K562 (cell line): ENCODE measurements around the gene RYR1. TPM values are rescaled to one million over a fixed set of nuclear protein-coding genes. Genes with fewer than 3 reads are reported as not detected.

Source experiments
- DPF2 ChIP-seq: fragments of 450-650 bp; IDR thresholded peaks from 2 replicates; pipeline ENCODE4 v1.6.1; 2016
- KDM1A ChIP-seq, 2 experiments: fragments of 450-650 bp; IDR thresholded peaks; 2 replicates each; pipeline ENCODE4 v1.6.1; 2016; ENCODE audit warnings: mild to moderate bottlenecking in 2 of 2
- L3MBTL2 ChIP-seq: fragments of 450-650 bp; IDR thresholded peaks from 2 replicates; pipeline ENCODE4 v1.6.1; 2016; ENCODE audit warnings: mild to moderate bottlenecking, moderate library complexity
- LARP7 ChIP-seq: fragments of 450-650 bp; IDR thresholded peaks from 2 replicates; pipeline ENCODE4 v1.6.1; 2016
- SRSF9 ChIP-seq: fragments of 200-400 bp; formaldehyde crosslinking; IDR thresholded peaks from 2 replicates; pipeline ENCODE4 v1.6.1; 2017; ENCODE audit warnings: low read depth, low read length, borderline replicate concordance
- ZBTB7A ChIP-seq: IDR thresholded peaks from 2 replicates; pipeline ENCODE4 v1.6.1; 2011; ENCODE audit warnings: low read depth, mild to moderate bottlenecking, low read length, moderate library complexity, borderline replicate concordance; ENCODE audit not compliant: control insufficient read depth
- polyA plus RNA-seq, 8 experiments: library from polyadenylated mRNA; depleted of rRNA in 4 of 8; stranded (reverse) in 5 of 8; unstranded in 3 of 8; fragments of >200 nt; fragmentation: Nextera tagmentation in 2 of 8; fragmentation: Illumina TruSeq in 1 of 8; extraction: Ambion mirVana in 2 of 8; extraction: Trizol in 1 of 8; gene quantifications; 2 replicates each; pipeline versions ENCODE4 v1.2.1 to v1.2.3, GENCODE V29; 2011 to 2014; ENCODE audit warnings: inconsistent platforms in 1 of 8, missing spikeins in 1 of 8
- total RNA-seq, 7 experiments: library from RNA; depleted of rRNA in 6 of 7; stranded (reverse); fragments of >200 nt in 6 of 7; fragmentation: Illumina TruSeq in 2 of 7; extraction: Trizol in 2 of 7; gene quantifications; 2 replicates each; pipeline versions ENCODE4 v1.2.1 to v1.2.3, GENCODE V29; 2011 to 2021; ENCODE audit warnings: low replicate concordance in 1 of 7
- TF ChIP-seq, protein P1 (sequence below), 2 experiments: fragments of 450-650 bp; formaldehyde crosslinking in 1 of 2; IDR thresholded peaks; 2 replicates each; pipeline versions ENCODE4 v1.4.0 to v1.6.1; 2014 to 2020; ENCODE audit warnings: mild to moderate bottlenecking in 2 of 2, borderline replicate concordance in 1 of 2, low read depth in 1 of 2
- TF ChIP-seq, protein P2 (sequence below): sonication (generic); formaldehyde crosslinking; IDR thresholded peaks from 2 replicates; pipeline ENCODE4 v1.8.1; 2023; ENCODE audit warnings: mild to moderate bottlenecking, missing genetic modification reagents, moderate library complexity
- TF ChIP-seq, protein P3 (sequence below): fragments of 250-450 bp; sonication (Bioruptor Pico); IDR thresholded peaks from 2 replicates; pipeline ENCODE4 v1.4.0; 2020

RYR1 gene
- total and polyA plus RNA-seq, 9 of the 15 experiments (the other 6 are each of a cell fraction or from before 2014, with no cell fraction given) = 0.11 to 7.4 (median 3.7) TPM

DNA sequence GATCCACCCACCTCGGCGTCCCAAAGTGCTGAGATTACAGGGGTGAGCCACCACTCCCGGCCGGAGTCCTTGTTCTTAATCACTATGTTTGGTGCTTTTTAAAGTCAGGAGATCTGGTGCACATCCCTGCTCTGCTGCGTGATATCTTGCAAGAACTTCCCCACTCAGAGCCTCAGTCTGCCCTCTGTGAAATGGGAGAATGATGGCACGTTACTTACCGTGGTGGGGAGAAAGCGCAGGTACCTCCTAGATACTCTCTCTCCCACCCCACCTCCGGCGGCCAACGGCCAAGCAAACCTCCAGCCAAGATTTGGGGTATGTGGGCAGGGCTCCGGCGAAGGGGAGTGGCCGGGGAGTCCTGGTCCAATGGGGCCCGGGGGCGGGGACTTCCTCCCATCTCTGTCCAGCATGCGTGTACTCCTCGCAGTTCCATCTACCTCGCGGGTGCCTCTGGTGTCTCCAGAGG, at the start of gene RYR1 (continued):
- TF ChIP-seq, protein P1, sequence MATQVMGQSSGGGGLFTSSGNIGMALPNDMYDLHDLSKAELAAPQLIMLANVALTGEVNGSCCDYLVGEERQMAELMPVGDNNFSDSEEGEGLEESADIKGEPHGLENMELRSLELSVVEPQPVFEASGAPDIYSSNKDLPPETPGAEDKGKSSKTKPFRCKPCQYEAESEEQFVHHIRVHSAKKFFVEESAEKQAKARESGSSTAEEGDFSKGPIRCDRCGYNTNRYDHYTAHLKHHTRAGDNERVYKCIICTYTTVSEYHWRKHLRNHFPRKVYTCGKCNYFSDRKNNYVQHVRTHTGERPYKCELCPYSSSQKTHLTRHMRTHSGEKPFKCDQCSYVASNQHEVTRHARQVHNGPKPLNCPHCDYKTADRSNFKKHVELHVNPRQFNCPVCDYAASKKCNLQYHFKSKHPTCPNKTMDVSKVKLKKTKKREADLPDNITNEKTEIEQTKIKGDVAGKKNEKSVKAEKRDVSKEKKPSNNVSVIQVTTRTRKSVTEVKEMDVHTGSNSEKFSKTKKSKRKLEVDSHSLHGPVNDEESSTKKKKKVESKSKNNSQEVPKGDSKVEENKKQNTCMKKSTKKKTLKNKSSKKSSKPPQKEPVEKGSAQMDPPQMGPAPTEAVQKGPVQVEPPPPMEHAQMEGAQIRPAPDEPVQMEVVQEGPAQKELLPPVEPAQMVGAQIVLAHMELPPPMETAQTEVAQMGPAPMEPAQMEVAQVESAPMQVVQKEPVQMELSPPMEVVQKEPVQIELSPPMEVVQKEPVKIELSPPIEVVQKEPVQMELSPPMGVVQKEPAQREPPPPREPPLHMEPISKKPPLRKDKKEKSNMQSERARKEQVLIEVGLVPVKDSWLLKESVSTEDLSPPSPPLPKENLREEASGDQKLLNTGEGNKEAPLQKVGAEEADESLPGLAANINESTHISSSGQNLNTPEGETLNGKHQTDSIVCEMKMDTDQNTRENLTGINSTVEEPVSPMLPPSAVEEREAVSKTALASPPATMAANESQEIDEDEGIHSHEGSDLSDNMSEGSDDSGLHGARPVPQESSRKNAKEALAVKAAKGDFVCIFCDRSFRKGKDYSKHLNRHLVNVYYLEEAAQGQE (IDR thresholded peaks at IDR 0.05; ENCODE audit: borderline replicate concordance) = peak; percentile 71
- TF ChIP-seq, protein P1 (CRISPR knock-in tag; IDR thresholded peaks at IDR 0.05; ENCODE audit: low read depth) = no peak
- peak; percentile 44 for TF ChIP-seq DPF2
- no peak for TF ChIP-seq LARP7
- peak; percentile 89 to 92 for TF ChIP-seq KDM1A (IDR thresholded peaks at IDR 0.05)
- no peak for TF ChIP-seq L3MBTL2
- no peak for TF ChIP-seq SRSF9
- peak; percentile 58; the same call in 1 of the 2 replicates for TF ChIP-seq ZBTB7A
- TF ChIP-seq, protein P2, sequence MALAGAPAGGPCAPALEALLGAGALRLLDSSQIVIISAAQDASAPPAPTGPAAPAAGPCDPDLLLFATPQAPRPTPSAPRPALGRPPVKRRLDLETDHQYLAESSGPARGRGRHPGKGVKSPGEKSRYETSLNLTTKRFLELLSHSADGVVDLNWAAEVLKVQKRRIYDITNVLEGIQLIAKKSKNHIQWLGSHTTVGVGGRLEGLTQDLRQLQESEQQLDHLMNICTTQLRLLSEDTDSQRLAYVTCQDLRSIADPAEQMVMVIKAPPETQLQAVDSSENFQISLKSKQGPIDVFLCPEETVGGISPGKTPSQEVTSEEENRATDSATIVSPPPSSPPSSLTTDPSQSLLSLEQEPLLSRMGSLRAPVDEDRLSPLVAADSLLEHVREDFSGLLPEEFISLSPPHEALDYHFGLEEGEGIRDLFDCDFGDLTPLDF (CRISPR knock-in tag) = no peak
- TF ChIP-seq, protein P3, sequence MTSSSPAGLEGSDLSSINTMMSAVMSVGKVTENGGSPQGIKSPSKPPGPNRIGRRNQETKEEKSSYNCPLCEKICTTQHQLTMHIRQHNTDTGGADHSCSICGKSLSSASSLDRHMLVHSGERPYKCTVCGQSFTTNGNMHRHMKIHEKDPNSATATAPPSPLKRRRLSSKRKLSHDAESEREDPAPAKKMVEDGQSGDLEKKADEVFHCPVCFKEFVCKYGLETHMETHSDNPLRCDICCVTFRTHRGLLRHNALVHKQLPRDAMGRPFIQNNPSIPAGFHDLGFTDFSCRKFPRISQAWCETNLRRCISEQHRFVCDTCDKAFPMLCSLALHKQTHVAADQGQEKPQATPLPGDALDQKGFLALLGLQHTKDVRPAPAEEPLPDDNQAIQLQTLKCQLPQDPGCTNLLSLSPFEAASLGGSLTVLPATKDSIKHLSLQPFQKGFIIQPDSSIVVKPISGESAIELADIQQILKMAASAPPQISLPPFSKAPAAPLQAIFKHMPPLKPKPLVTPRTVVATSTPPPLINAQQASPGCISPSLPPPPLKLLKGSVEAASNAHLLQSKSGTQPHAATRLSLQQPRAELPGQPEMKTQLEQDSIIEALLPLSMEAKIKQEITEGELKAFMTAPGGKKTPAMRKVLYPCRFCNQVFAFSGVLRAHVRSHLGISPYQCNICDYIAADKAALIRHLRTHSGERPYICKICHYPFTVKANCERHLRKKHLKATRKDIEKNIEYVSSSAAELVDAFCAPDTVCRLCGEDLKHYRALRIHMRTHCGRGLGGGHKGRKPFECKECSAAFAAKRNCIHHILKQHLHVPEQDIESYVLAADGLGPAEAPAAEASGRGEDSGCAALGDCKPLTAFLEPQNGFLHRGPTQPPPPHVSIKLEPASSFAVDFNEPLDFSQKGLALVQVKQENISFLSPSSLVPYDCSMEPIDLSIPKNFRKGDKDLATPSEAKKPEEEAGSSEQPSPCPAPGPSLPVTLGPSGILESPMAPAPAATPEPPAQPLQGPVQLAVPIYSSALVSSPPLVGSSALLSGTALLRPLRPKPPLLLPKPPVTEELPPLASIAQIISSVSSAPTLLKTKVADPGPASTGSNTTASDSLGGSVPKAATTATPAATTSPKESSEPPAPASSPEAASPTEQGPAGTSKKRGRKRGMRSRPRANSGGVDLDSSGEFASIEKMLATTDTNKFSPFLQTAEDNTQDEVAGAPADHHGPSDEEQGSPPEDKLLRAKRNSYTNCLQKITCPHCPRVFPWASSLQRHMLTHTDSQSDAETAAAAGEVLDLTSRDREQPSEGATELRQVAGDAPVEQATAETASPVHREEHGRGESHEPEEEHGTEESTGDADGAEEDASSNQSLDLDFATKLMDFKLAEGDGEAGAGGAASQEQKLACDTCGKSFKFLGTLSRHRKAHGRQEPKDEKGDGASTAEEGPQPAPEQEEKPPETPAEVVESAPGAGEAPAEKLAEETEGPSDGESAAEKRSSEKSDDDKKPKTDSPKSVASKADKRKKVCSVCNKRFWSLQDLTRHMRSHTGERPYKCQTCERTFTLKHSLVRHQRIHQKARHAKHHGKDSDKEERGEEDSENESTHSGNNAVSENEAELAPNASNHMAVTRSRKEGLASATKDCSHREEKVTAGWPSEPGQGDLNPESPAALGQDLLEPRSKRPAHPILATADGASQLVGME (CRISPR knock-in tag) = no peak
